ENCODE results near the gene PCDHAC1.

The PCDHAC1 gene

DNA sequence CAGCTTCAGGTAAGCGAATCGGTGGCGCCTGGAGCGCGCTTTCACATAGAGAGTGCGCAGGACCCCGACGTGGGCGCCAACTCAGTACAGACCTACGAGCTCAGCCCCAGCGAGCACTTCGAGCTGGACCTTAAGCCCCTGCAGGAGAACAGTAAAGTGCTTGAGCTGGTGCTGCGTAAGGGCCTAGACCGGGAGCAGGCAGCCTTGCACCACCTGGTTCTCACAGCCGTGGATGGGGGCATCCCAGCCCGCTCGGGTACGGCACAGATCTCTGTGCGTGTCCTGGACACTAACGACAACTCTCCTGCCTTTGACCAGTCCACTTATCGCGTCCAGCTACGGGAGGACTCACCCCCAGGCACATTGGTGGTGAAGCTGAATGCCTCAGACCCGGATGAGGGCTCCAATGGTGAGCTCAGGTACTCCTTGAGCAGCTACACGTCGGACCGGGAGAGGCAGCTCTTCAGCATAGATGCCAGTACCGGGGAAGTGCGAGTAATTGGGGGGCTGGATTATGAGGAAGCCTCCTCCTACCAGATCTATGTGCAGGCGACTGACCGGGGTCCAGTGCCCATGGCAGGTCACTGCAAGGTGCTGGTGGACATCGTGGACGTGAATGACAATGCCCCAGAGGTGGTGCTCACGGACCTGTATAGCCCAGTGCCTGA, 41.3 kb downstream of the PCDHAC1 start:
- no peak for DNase-seq

DNA sequence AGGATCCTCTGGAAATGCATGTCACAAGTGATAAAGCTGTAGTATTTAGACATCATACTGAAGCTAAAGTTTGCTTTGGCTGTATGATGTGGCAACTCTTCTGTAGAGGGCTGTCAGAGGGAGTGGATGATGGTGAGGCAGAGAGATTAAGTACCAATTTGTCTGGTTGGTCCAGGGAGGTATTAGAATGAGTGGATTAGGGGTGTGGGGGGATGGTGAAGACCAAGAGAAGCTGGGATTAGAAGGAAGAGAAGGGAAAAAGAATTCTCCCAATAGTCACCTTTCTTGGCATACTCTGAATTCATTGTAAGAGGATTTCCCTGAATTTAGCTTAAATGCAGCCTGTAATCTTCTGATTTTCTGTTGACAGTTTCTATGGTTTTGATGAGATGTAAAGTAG, 43.8 kb downstream of the PCDHAC1 start:
- no peak for DNase-seq

DNA sequence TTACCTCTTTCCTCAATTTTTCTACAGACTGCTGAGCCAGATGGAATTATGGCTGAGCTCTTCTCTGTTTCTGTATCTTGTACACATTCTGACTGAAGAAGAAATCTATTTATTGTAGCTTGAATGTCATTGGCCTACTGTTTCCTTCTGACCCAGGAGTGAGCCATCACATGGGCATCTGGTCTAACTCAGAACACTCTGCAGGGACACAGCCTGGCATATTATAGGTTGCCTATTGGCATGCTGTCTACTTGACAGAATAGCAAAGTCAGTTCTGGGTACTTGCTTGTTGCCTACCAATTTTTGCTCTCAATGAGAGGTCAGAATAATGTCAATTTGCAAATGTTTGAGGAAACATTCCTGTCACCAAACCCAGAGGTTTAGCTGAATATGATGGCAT, 47.5 kb downstream of the PCDHAC1 start:
- no peak for DNase-seq

DNA sequence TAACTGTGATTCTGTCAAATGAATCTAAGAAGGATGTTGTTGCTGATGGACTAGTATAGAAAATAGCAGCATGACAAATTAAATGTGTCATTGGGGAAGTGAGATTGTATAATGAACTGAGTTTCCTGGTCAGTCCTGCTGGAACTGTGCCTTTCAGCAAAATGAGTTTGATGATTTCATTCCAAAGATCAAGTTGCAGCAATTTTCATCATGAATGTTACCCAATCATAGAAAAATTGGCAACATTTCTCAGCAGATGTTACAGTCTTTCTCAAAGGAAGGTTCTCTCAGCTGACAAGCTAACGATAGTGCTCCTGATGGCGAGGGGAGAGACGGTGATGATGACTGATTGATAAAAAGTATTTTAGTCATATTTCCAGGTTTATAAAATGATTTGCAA, 50.9 kb downstream of the PCDHAC1 start:
- DNase-seq = no peak

DNA sequence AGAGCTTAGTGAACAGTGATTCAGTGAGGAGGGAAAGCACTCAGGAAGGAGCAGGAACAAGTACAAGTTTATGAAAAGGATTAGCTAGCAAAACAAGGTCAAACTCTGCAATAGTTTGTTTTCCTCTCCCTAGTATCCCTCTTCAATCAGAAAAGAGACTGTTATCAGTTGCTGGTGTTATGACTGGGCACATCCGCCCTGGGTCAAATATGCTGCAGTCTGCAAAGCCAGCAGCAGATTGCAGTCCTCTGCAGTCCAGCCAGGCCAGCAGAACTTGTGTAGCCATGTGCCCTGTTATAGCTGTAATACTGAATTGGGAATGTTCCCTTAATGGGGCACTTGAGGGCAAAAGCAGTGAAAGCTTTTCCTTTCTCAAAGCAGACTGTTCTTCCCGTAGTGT, 52.2 kb downstream of the PCDHAC1 start:
- DNase-seq = no peak

DNA sequence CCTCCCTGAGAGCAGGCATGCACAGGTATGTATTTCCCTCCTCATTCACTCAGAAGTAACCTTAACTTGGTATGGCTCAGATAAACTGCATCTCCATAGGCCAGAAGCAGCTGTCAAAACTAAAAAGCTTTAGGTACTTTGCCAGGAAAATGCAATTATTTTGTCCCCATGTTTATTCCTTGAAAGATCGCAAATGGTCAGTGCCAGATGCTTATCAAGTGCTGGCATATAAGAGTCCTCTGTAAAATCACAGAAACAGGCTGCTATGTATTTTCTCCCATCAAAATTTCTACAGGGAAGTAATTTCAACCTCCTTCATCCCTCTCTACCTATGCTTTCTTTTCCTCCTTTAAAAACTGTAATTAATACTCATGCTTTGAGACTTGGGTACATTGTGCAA, 52.9 kb downstream of the PCDHAC1 start:
- DNase-seq = no peak

Measured in hematopoietic multipotent progenitor cell treated with erythropoietin and hydrocortisone succinate and interleukin-3 and kit ligand, for 6 days (in vitro differentiated cells).